GM20000 (cell line): ENCODE results near the gene KIRREL3.

Source experiments
- DNase-seq: peaks from one replicate; pipeline ENCODE4 v3.0.0; 2012; ENCODE audit warnings: low spot score
- TF ChIP-seq, protein P1 (sequence below): IDR thresholded peaks from 2 replicates; pipeline ENCODE4 v1.5.1; 2012; ENCODE audit warnings: mild to moderate bottlenecking, control low read depth; ENCODE audit errors: extremely low read depth, missing control alignments

KIRREL3 gene

DNA sequence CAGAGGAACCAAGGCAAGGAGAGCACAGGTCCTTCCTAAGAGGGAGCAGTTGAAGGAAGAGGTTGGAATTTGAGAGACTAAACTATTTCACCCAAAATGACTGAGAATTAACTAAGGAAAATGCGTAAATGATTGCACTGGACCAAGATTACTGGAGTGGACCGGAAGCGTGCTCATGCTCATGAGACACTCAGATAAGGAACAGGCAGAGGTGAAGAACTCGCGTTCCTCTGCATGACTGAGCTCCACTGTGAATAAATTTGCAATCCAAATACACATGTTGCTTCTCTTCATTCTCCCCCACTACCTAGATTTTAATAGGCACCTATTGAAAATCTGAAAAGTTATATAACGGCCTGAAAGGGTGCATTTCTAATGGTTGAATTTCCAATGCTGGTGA lies 207.0 kb downstream of the KIRREL3 start:
- no peak for DNase-seq
- TF ChIP-seq, protein P1, sequence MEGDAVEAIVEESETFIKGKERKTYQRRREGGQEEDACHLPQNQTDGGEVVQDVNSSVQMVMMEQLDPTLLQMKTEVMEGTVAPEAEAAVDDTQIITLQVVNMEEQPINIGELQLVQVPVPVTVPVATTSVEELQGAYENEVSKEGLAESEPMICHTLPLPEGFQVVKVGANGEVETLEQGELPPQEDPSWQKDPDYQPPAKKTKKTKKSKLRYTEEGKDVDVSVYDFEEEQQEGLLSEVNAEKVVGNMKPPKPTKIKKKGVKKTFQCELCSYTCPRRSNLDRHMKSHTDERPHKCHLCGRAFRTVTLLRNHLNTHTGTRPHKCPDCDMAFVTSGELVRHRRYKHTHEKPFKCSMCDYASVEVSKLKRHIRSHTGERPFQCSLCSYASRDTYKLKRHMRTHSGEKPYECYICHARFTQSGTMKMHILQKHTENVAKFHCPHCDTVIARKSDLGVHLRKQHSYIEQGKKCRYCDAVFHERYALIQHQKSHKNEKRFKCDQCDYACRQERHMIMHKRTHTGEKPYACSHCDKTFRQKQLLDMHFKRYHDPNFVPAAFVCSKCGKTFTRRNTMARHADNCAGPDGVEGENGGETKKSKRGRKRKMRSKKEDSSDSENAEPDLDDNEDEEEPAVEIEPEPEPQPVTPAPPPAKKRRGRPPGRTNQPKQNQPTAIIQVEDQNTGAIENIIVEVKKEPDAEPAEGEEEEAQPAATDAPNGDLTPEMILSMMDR: no peak

DNA sequence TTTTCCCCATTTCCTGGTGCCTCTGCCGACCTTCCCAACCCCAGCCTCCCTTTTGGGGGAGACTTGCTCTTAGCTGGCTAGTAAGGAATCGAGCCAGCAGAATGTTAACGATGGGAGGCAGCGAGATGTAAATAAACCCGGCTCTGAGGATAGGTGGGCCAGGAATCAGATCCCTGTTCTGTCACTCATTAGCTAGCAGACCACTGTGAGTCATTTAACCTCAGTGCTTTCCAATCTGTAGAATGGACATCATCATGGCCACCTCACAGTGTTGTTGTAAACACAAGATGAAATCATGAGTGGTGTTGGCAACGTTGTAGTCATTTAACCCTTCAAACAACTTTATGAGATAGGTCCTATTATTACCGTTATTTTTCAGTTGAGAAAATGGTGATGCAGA lies 208.6 kb downstream of the KIRREL3 start:
- TF ChIP-seq, protein P1: no peak
- DNase-seq: no peak

DNA sequence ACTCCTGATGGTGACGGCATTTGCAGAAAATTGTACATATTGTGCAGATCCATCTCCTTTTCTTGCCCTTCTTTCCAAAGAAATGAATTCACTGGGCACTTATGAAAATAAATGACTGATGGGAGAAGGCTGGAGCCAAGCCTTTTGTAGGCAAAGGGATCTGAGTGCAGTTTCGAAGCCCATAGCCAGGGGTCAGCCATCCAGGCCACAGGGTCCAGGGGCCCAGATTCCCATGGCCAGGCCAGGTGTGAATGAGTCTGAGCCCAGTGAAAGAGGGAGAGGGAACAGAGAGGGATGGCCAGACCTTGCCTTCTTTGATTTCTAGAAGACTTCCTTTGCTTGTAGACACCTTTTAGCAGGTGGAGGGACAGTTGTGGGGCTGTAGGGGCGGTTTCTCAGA lies 209.1 kb downstream of the KIRREL3 start:
- TF ChIP-seq, protein P1: no peak
- DNase-seq: no peak

DNA sequence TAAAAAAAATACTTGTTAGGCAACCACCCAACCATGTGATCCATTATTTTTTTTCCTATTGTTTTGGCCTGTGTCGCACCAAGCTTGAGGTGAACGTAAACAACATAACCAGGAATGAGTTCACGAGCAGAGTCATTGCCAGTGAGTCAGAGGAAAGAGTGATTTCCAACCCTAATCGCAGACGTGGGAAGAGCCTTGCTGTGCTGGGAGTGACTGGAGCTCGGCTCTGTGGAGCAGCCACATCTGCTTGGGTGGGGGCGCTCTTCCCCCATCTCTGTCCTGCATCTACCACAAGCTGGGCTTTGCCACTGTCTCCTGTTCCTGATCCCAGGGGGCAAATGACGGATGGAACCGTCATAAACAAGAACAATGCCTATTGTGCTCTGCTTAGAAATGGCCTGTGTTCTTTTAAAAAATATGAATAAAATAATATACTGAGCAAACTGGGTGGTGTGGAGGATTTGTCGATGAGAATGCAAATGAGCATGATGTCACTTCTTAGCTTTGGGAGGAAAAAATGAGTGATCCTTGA lies 210.0 kb downstream of the KIRREL3 start:
- TF ChIP-seq, protein P1: no peak
- DNase-seq: no peak

DNA sequence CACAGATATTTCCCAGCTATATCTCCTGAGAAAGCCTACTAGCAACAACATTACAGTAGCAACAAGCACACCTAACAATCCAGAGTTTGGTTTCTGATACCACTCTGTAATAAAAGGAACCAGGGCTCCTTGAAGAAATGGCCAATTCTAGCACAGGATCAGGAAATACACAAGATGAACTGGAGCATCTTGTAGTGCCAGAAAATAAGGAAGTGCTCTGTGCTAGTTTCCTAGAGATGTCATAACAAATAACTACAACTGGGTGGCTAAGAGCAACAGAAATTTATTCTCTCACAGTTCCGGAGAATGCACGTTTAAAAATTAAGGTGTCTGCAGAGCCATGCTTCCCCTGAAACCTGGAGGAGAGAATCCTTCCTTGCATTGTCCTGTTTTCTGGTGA lies 217.8 kb downstream of the KIRREL3 start:
- no peak for DNase-seq
- TF ChIP-seq, protein P1: no peak

DNA sequence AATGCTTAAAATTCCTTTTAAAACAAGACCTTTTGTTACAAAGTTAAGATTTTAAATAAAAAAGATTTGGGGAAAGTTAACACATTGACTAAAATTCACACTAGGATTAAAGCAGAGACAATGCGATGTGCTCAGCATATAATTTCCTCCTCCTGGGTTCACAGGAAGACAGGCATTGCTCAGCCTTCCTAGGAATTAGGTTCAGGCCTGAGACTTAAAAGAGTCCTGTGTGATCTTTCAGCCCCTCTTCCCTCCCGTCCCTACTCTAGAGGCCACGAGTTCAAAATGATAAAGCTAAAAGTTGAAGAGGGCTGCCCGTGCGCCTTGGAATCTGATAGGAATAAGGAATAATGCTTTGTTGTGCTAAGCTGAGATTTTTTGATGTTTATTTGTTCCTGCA lies 218.6 kb downstream of the KIRREL3 start:
- TF ChIP-seq, protein P1: no peak
- DNase-seq: no peak

DNA sequence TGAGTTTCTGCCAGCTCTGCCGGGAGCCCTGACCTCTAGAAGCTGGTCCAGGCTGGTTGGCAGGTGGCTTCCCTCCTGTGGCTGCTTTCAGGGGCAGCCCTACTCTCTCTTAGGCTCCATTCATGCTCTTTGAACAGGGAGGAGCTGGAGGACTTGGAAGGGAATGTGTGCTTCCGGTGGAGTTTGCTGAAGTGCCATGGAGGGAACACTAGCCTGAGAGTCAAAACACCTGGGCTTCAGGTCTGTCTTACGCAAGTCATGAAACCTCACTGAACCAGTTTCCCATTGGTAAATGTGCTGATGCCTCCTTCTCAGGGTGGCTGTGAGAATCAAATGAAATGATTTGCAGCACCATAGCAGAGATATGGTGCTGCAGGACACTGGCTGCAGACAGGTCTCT lies 224.5 kb downstream of the KIRREL3 start:
- TF ChIP-seq, protein P1: no peak
- DNase-seq: no peak

DNA sequence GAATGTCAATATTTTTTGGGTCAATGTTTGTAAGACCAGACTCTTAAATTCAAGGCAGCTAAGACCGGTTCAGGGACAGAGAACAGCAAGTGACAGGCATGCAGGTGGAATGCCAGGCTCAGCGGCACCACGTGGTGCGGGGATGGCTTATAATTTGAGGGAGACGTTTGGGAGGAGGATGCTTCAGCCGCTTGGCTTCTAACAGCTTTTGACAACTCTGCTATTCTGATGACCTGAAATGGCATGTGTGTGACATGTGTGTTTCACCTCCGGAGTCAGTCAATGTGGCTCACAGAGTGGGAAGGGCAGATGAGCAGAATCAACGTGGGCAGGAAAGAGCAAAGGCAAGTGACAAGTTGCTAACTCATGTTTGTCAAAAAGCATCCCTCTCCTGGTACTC lies 228.3 kb downstream of the KIRREL3 start:
- DNase-seq: no peak
- TF ChIP-seq, protein P1: no peak
